Body of pancreas (tissue), 4 donors: Measurements from ENCODE around the gene LIF.

Experiments
- POLR2A ChIP-seq, 3 donors: fragments of 450-650 bp; IDR thresholded peaks; one replicate each; pipeline ENCODE4 v1.6.1; 2016; ENCODE audit warnings: antibody characterized with exemption in 3 of 3, mild to moderate bottlenecking in 2 of 3
- TF ChIP-seq, protein P1 (sequence below), 7 experiments: fragments of 450-650 bp in 4 of 7; fragments of 200-600 bp in 3 of 7; sonication (generic) in 3 of 7; IDR thresholded peaks; one replicate each; pipeline ENCODE4 v1.5.1; 2016 to 2019; ENCODE audit warnings: antibody characterized with exemption in 7 of 7

DNA sequence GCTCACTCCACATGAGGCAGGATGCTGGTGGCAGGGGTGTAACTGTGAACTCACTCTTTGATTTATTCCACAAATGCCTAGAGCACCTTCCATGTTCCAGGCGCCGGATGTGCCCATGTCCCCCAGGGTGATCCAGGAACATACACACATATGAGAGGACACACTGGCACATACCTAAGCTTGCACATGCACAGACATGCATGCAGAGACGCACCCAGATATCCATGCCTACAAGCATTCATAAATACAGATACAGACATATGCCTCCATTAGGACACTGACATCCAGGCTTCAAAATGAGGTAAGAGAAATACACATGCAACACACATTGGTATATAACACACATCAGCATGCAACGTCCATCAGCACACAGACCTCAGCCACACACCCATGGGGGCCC, 15.6 kb upstream of the LIF start:
- TF ChIP-seq, protein P1, sequence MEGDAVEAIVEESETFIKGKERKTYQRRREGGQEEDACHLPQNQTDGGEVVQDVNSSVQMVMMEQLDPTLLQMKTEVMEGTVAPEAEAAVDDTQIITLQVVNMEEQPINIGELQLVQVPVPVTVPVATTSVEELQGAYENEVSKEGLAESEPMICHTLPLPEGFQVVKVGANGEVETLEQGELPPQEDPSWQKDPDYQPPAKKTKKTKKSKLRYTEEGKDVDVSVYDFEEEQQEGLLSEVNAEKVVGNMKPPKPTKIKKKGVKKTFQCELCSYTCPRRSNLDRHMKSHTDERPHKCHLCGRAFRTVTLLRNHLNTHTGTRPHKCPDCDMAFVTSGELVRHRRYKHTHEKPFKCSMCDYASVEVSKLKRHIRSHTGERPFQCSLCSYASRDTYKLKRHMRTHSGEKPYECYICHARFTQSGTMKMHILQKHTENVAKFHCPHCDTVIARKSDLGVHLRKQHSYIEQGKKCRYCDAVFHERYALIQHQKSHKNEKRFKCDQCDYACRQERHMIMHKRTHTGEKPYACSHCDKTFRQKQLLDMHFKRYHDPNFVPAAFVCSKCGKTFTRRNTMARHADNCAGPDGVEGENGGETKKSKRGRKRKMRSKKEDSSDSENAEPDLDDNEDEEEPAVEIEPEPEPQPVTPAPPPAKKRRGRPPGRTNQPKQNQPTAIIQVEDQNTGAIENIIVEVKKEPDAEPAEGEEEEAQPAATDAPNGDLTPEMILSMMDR (IDR thresholded peaks at IDR 0.05), result no peak
- no peak for TF ChIP-seq POLR2A (IDR thresholded peaks at IDR 0.05)
